Endothelial cell of umbilical vein (primary cell): ENCODE results near the gene TRIM32. TPM values are rescaled to one million over a fixed set of nuclear protein-coding genes. Genes with fewer than 3 reads are reported as not detected.

ENCODE experiments used
- BruUV-seq: library from RNA; stranded (reverse); fragments of 400-500 nt; replicated peaks from 2 replicates; lab custom pipeline; 2021; lab: Mats Ljungman, UMichigan
- CTCF ChIA-PET: fragments of 300-600, 350-600 bp; sonication (Branson Sonifier 250); formaldehyde crosslinking; loops from one replicate; lab custom pipeline; 2021; ENCODE audit warnings: antibody characterized with exemption, inconsistent platforms; lab: Charles Lee
- POLR2A ChIA-PET: fragments of 300-600, 350-600 bp; sonication (Branson Sonifier 250); formaldehyde crosslinking; loops from one replicate; lab custom pipeline; 2021; ENCODE audit warnings: antibody characterized with exemption, inconsistent platforms; lab: Charles Lee
- DNase-seq: peaks from one replicate; pipeline ENCODE4 v3.0.0-alpha.2; 2011; ENCODE audit warnings: low read depth, low spot score
- FAIRE-seq: peaks from 2 replicates; lab custom pipeline; 2011; peaks lifted over from hg19 to GRCh38; lab: Jason Lieb, UNC
- H2AFZ ChIP-seq: 2 replicates; pipeline ENCODE4 v1.6.0; 2012; ENCODE audit warnings: low read depth, low read length, control low read depth, inconsistent platforms
- H3K27ac ChIP-seq: 2 replicates; pipeline ENCODE4 v1.5.1; 2011; ENCODE audit warnings: low read depth, mild to moderate bottlenecking, control low read depth, low read length, moderate library complexity; ENCODE audit not compliant: insufficient read depth
- H3K27me3 ChIP-seq, 2 experiments: 2 replicates each; pipeline versions ENCODE4 v1.6.0 to v1.6.1; 2011; ENCODE audit warnings: low read length in 2 of 2, mixed read lengths in 1 of 2; ENCODE audit not compliant: control insufficient read depth in 2 of 2, insufficient read depth in 2 of 2
- H3K36me3 ChIP-seq, 2 experiments: 2 replicates in 1 of 2; 3 replicates in 1 of 2; pipeline ENCODE4 v1.5.1; 2011; ENCODE audit warnings: low read length in 2 of 2, mild to moderate bottlenecking in 1 of 2, moderate library complexity in 1 of 2; ENCODE audit not compliant: control insufficient read depth in 2 of 2, insufficient read depth in 2 of 2; ENCODE audit errors: extremely low read depth in 1 of 2
- H3K4me1 ChIP-seq: 3 replicates; pipeline ENCODE4 v1.5.1; 2011; ENCODE audit warnings: mild to moderate bottlenecking, low read length; ENCODE audit not compliant: control insufficient read depth, insufficient read depth; ENCODE audit errors: extremely low read depth
- H3K4me2 ChIP-seq: 2 replicates; pipeline ENCODE4 v1.6.1; 2011; ENCODE audit warnings: low read length, control low read depth, mixed read lengths; ENCODE audit not compliant: insufficient read depth
- H3K4me3 ChIP-seq, 3 experiments: fragments of 200-600 bp in 1 of 3; sonication (generic), shearing (Covaris generic) in 1 of 3; replicated peaks in 1 of 3; 2 replicates each; pipeline ENCODE4 v1.5.1; 2011 to 2016; ENCODE audit warnings: control low read depth in 3 of 3, low read length in 3 of 3, mild to moderate bottlenecking in 2 of 3, inconsistent platforms in 1 of 3, low read depth in 1 of 3, moderate library complexity in 1 of 3; ENCODE audit not compliant: insufficient read depth in 1 of 3
- H3K79me2 ChIP-seq: 2 replicates; pipeline ENCODE4 v1.6.0; 2012; ENCODE audit warnings: low read length, inconsistent platforms; ENCODE audit not compliant: control insufficient read depth, insufficient read depth
- H3K9ac ChIP-seq: replicated peaks from 2 replicates; pipeline ENCODE3; 2011; ENCODE audit warnings: low read length, control low read depth; ENCODE audit not compliant: insufficient read depth; ENCODE audit errors: extremely low read depth
- H3K9me1 ChIP-seq: replicated peaks from 3 replicates; pipeline ENCODE4 v1.6.0; 2011; ENCODE audit warnings: mild to moderate bottlenecking, low read length; ENCODE audit not compliant: control insufficient read depth, insufficient read depth; ENCODE audit errors: extremely low read depth
- H3K9me3 ChIP-seq: replicated peaks from 2 replicates; pipeline ENCODE4 v1.5.1; 2012; ENCODE audit warnings: low read length, inconsistent platforms; ENCODE audit not compliant: control insufficient read depth, insufficient read depth
- H4K20me1 ChIP-seq: replicated peaks from 2 replicates; pipeline ENCODE3; 2011; ENCODE audit warnings: mild to moderate bottlenecking, low read length; ENCODE audit not compliant: control insufficient read depth, insufficient read depth; ENCODE audit errors: extremely low read depth
- EZH2 ChIP-seq: IDR thresholded peaks from 2 replicates; pipeline ENCODE4 v1.6.1; 2012; ENCODE audit warnings: borderline replicate concordance, low read depth, mild to moderate bottlenecking, moderate library complexity, low read length, inconsistent platforms; ENCODE audit not compliant: severe bottlenecking
- FOS ChIP-seq: IDR thresholded peaks from 2 replicates; pipeline ENCODE4 v1.6.1; 2011; ENCODE audit warnings: mild to moderate bottlenecking, low read length, moderate library complexity, borderline replicate concordance; ENCODE audit not compliant: insufficient read depth
- GATA2 ChIP-seq: IDR thresholded peaks from 2 replicates; pipeline ENCODE4 v1.7.0; 2011; ENCODE audit warnings: low read depth, mild to moderate bottlenecking, moderate library complexity, mixed read lengths, low read length; ENCODE audit not compliant: insufficient read length, insufficient read depth
- JUN ChIP-seq: IDR thresholded peaks from 2 replicates; pipeline ENCODE4 v1.6.1; 2011; ENCODE audit warnings: borderline replicate concordance, low read depth; ENCODE audit not compliant: insufficient read length, insufficient read depth
- MYC ChIP-seq: IDR thresholded peaks from one replicate; pipeline ENCODE4 v1.6.1; 2011; ENCODE audit warnings: mild to moderate bottlenecking, low read depth, low read length
- POLR2A ChIP-seq: IDR thresholded peaks from 2 replicates; pipeline ENCODE4 v1.6.1; 2012; ENCODE audit warnings: low read depth, mild to moderate bottlenecking, control low read depth, low read length
- POLR2AphosphoS5 ChIP-seq: IDR thresholded peaks from 2 replicates; pipeline ENCODE4 v1.6.1; 2012; ENCODE audit warnings: low read depth, mild to moderate bottlenecking, control low read depth, low read length, moderate library complexity; ENCODE audit not compliant: insufficient read depth
- dilution Hi-C: fragments of 300-500 bp; cut with MboI; formaldehyde crosslinking; loops from one replicate; pipeline ENCODE4 v1.15.0; 2019; ENCODE audit warnings: low sequenced_read_pairs; ENCODE audit not compliant: extremely low pct_ligation_motif_present
- intact Hi-C: fragments of 100-400 bp; cut with micrococcal nuclease; formaldehyde crosslinking; loops from one replicate; pipeline ENCODE4 v1.10.0; 2022
- polyA plus RNA-seq, 4 experiments: library from polyadenylated mRNA; depleted of rRNA in 3 of 4; stranded (reverse) in 3 of 4; unstranded in 1 of 4; fragments of >200 nt; gene quantifications; 2 replicates each; pipeline versions ENCODE4 v1.2.1 to v1.2.3, GENCODE V29; 2011 to 2012; ENCODE audit warnings: missing spikeins in 1 of 4
- total RNA-seq: library from RNA; stranded (reverse); gene quantifications from 2 replicates; pipeline ENCODE4 v1.2.3, GENCODE V29; 2021
- TF ChIP-seq, protein P1 (sequence below), 2 donors: IDR thresholded peaks; 1 replicate in 1 of 2; 2 replicates in 1 of 2; pipeline ENCODE4 v1.5.1; 2011; ENCODE audit warnings: low read length in 2 of 2, mild to moderate bottlenecking in 2 of 2, moderate library complexity in 2 of 2, control low read depth in 1 of 2, inconsistent platforms in 1 of 2, low read depth in 1 of 2; ENCODE audit not compliant: insufficient read depth in 1 of 2; ENCODE audit errors: extremely low read depth in 1 of 2
- TF ChIP-seq, protein P2 (sequence below): IDR thresholded peaks from 2 replicates; pipeline ENCODE4 v1.6.1; 2011; ENCODE audit not compliant: insufficient read depth, insufficient read length

The TRIM32 gene
- total and polyA plus RNA-seq, 2 donors (not counting 3 experiments of a cell fraction or from before 2014, with no cell fraction given) = 10.8 to 18.4 TPM

DNA sequence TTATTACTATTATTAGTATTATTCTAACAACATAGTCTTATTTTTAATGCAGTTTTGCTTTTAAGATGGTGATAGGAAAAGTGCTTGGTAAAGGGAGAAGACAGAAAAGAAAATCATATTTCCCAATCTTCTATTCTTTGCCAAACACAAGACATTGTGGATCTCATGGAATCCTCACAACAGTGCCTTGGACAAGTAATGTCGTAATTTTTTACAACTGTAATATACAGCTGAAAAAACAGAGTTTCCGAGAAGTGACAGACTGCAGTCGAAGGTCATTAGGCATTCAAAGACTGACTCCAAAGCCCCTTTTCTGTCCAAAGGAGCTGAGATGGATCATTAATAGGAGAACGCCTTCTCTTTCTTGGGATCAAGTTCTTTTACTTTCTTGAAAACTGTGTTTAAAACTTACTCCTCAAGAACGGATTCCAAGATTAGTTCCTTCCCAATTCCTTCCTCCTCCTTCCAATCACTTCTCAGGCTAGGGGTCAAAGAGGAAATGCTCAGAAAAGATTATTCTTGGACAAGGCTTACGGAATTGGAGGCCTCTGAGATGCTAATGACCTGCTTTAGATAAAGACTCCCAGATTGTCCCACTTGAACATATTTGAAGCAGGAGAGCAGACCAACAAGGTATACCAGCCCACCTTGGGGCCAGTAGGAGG is 24.3 kb upstream of the TRIM32 start:
- no peak for TF ChIP-seq MYC
- TF ChIP-seq, protein P1, sequence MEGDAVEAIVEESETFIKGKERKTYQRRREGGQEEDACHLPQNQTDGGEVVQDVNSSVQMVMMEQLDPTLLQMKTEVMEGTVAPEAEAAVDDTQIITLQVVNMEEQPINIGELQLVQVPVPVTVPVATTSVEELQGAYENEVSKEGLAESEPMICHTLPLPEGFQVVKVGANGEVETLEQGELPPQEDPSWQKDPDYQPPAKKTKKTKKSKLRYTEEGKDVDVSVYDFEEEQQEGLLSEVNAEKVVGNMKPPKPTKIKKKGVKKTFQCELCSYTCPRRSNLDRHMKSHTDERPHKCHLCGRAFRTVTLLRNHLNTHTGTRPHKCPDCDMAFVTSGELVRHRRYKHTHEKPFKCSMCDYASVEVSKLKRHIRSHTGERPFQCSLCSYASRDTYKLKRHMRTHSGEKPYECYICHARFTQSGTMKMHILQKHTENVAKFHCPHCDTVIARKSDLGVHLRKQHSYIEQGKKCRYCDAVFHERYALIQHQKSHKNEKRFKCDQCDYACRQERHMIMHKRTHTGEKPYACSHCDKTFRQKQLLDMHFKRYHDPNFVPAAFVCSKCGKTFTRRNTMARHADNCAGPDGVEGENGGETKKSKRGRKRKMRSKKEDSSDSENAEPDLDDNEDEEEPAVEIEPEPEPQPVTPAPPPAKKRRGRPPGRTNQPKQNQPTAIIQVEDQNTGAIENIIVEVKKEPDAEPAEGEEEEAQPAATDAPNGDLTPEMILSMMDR (IDR thresholded peaks at IDR 0.05; ENCODE audit: extremely low read depth in 1 of 2, insufficient read depth in 1 of 2, low read depth in 1 of 2, low read length in 2 of 2) = no peak
- no peak for TF ChIP-seq POLR2AphosphoS5
- no peak for TF ChIP-seq POLR2A
- TF ChIP-seq, protein P2, sequence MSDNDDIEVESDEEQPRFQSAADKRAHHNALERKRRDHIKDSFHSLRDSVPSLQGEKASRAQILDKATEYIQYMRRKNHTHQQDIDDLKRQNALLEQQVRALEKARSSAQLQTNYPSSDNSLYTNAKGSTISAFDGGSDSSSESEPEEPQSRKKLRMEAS = no peak
- TF ChIP-seq EZH2 = no peak
- TF ChIP-seq GATA2 = no peak
- TF ChIP-seq JUN = no peak
- no peak for TF ChIP-seq FOS
- Histone ChIP-seq H3K9ac (no peak overlapping the region), H3K27ac (no peak overlapping the region), H3K4me3 (no peak overlapping the region), H4K20me1 (no peaks in the 10 kb centered on the region), H3K4me1 (no peaks in the 10 kb centered on the region), H3K9me1 (no peaks in the 10 kb centered on the region), H3K4me2 (no peak overlapping the region), H3K9me3 (no peaks in the 10 kb centered on the region), H3K27me3 (no peaks in the 10 kb centered on the region), H2AFZ (no peak overlapping the region), H3K79me2 (no peaks in the 10 kb centered on the region), H3K36me3 (no peaks in the 10 kb centered on the region)
- no peak for FAIRE-seq
- dilution Hi-C loops (no loop called here), intact Hi-C loops (loop anchor here (5.0 kb wide), 1 partner anchor 780 kb away; no protein-coding TSS in a partner anchor)
- DNase-seq = no peak
- no TSS peak for BruUV-seq
- ChIA-PET POLR2A (no interaction called here), CTCF (interaction anchor here (1.7 kb wide), 1 partner anchor 1070 kb away, joined by 17 read pairs; no protein-coding TSS in a partner anchor)
